Thyroid gland (tissue), 4 donors: ENCODE results near the gene RASGRF1. TPM values are rescaled to one million over a fixed set of nuclear protein-coding genes. Genes with fewer than 3 reads are reported as not detected.

Experiments used
- DNase-seq, 2 donors: peaks; one replicate each; pipeline ENCODE4 v3.0.0-alpha.2; 2019
- H3K27ac ChIP-seq, 3 donors: fragments of 200-600 bp; sonication (generic); 1 replicate in 2 of 3; 2 replicates in 1 of 3; pipeline ENCODE4 v1.5.1; 2016 to 2019; ENCODE audit warnings: mild to moderate bottlenecking in 1 of 3, moderate library complexity in 1 of 3
- H3K27me3 ChIP-seq: fragments of 200-600 bp; sonication (generic); one replicate; pipeline ENCODE4 v1.5.1; 2019
- H3K36me3 ChIP-seq, 2 donors: fragments of 200-600 bp; sonication (generic); one replicate each; pipeline ENCODE4 v1.5.1; 2016 to 2019
- H3K4me1 ChIP-seq, 2 donors: fragments of 200-600 bp; sonication (generic); one replicate each; pipeline ENCODE4 v1.5.1; 2017 to 2019
- H3K4me3 ChIP-seq, 3 donors: fragments of 200-600 bp; sonication (generic); replicated peaks in 1 of 3; 1 replicate in 2 of 3; 2 replicates in 1 of 3; pipeline ENCODE4 v1.5.1; 2016; ENCODE audit warnings: mild to moderate bottlenecking in 1 of 3
- H3K9me3 ChIP-seq: fragments of 200-600 bp; sonication (generic); one replicate; pipeline ENCODE4 v1.5.1; 2017
- CTCF ChIP-seq, 6 experiments: fragments of 200-600 bp in 3 of 6; fragments of 450-650 bp in 3 of 6; sonication (generic) in 3 of 6; IDR thresholded peaks; one replicate each; pipeline ENCODE4 v1.5.1; 2016 to 2019; ENCODE audit warnings: antibody characterized with exemption in 6 of 6, mild to moderate bottlenecking in 2 of 6, inconsistent platforms in 1 of 6, moderate library complexity in 1 of 6
- POLR2A ChIP-seq, 2 donors: fragments of 450-650 bp; IDR thresholded peaks; one replicate each; pipeline ENCODE4 v1.6.1; 2017; ENCODE audit warnings: antibody characterized with exemption in 2 of 2, mild to moderate bottlenecking in 2 of 2, moderate library complexity in 1 of 2
- WGBS, 2 donors: methylation state at CpG; one replicate each; pipeline ENCODE4 v1.1.5; 2017; 5-methylcytosine and 5-hydroxymethylcytosine counted together
- intact Hi-C: fragments of 100-400 bp; cut with DNase I; formaldehyde crosslinking; loops from one replicate; pipeline ENCODE4 v1.15.1; 2023
- total RNA-seq, 4 donors: library from RNA; depleted of rRNA; stranded (reverse); fragments of >200 nt; gene quantifications; one replicate each; pipeline ENCODE4 v1.2.3, GENCODE V29; 2016

Gene RASGRF1
- total RNA-seq, 4 donors from 2014 or later: 0.40 TPM; not detected in 3

- intact Hi-C loops: no loop called here
Measured at GRCh38 chr15:78976691-78977090, 113.9 kb downstream of the RASGRF1 start.

GRCh38 chr15:78974272-78974918, 116.2 kb downstream of the RASGRF1 start:
- Histone ChIP-seq H3K4me3 (no peak overlapping the region), H3K27ac (no peak overlapping the region), H3K4me1 (no peaks in the 10 kb centered on the region), H3K27me3 (no peaks in the 10 kb centered on the region), H3K36me3 (no peaks in the 10 kb centered on the region), H3K9me3 (no peaks in the 10 kb centered on the region)
- no peak for TF ChIP-seq POLR2A (IDR thresholded peaks at IDR 0.05)
- no peak for TF ChIP-seq CTCF (IDR thresholded peaks at IDR 0.05)
- WGBS, 2 donors: 93 to 96% methylated on average over 7 of the region's 7 CpGs
- DNase-seq: no peak
- intact Hi-C loops: no loop called here

More at GRCh38 chr15:78976691-78977090, 113.9 kb downstream of the RASGRF1 start:
- no peaks in the 10 kb centered on the region for H3K9me3 ChIP-seq
- H3K4me1 ChIP-seq: no peaks in the 10 kb centered on the region
- no peaks in the 10 kb centered on the region for H3K36me3 ChIP-seq
- no peaks in the 10 kb centered on the region for H3K27me3 ChIP-seq
- H3K27ac ChIP-seq: no peak overlapping the region
- DNase-seq: no peak
- no peak for TF ChIP-seq POLR2A (IDR thresholded peaks at IDR 0.05)
- no peak for TF ChIP-seq CTCF (IDR thresholded peaks at IDR 0.05)
- no peak overlapping the region for H3K4me3 ChIP-seq
- WGBS, 2 donors: 83 to 91% methylated on average over 6 to 7 of the region's 7 CpGs

- WGBS, 2 donors: 85 to 89% methylated on average over 5 of the region's 5 CpGs
Measured at GRCh38 chr15:78969687-78970349, 120.8 kb downstream of the RASGRF1 start.

GRCh38 chr15:78968539-78969271, 121.9 kb downstream of the RASGRF1 start:
- H3K27ac ChIP-seq: no peak overlapping the region
- H3K27me3 ChIP-seq: no peaks in the 10 kb centered on the region
- 66 to 69% methylated on average over 5 of the region's 5 CpGs for WGBS, 2 donors
- TF ChIP-seq POLR2A (IDR thresholded peaks at IDR 0.05): no peak
- TF ChIP-seq CTCF (IDR thresholded peaks at IDR 0.05): no peak
- H3K4me1 ChIP-seq: peaks cover 0 to 8% of the 10 kb centered on the region in 2 donors
- intact Hi-C loops: no loop called here
- no peak overlapping the region for H3K4me3 ChIP-seq
- peak; percentile 12 to 23 for DNase-seq
- no peaks in the 10 kb centered on the region for H3K9me3 ChIP-seq
- H3K36me3 ChIP-seq: no peaks in the 10 kb centered on the region

More at GRCh38 chr15:78969687-78970349, 120.8 kb downstream of the RASGRF1 start:
- H3K27ac ChIP-seq: no peak overlapping the region
- no peak for DNase-seq
- H3K4me1 ChIP-seq: peaks cover 0 to 8% of the 10 kb centered on the region in 2 donors
- no peak for TF ChIP-seq POLR2A (IDR thresholded peaks at IDR 0.05)
- TF ChIP-seq CTCF (IDR thresholded peaks at IDR 0.05): no peak
- H3K4me3 ChIP-seq: no peak overlapping the region
- no peaks in the 10 kb centered on the region for H3K36me3 ChIP-seq
- no peaks in the 10 kb centered on the region for H3K9me3 ChIP-seq
- intact Hi-C loops: no loop called here
- H3K27me3 ChIP-seq: no peaks in the 10 kb centered on the region
